Left ventricle myocardium inferior (tissue), 1 donor: ENCODE measurements around the gene DCUN1D4. TPM values are rescaled to one million over a fixed set of nuclear protein-coding genes. Genes with fewer than 3 reads are reported as not detected.

ENCODE experiments used
- DNase-seq: peaks from one replicate; pipeline ENCODE4 v3.0.0-alpha.2; 2020
- H3K27ac ChIP-seq: fragments of 200-600 bp; replicated peaks from 2 replicates; pipeline ENCODE4 v1.8.0; 2021
- H3K27me3 ChIP-seq: fragments of 200-600 bp; 2 replicates; pipeline ENCODE4 v1.8.0; 2021; ENCODE audit warnings: low read depth
- H3K36me3 ChIP-seq: fragments of 200-600 bp; 2 replicates; pipeline ENCODE4 v1.8.0; 2021
- H3K4me1 ChIP-seq: fragments of 200-600 bp; 2 replicates; pipeline ENCODE4 v1.8.0; 2021
- H3K4me3 ChIP-seq: fragments of 200-600 bp; 2 replicates; pipeline ENCODE4 v1.8.0; 2021; ENCODE audit warnings: mild to moderate bottlenecking, moderate library complexity
- H3K9me3 ChIP-seq: fragments of 200-600 bp; replicated peaks from 2 replicates; pipeline ENCODE4 v1.8.0; 2021
- CTCF ChIP-seq: fragments of 200-600 bp; IDR thresholded peaks from 2 replicates; pipeline ENCODE4 v1.8.0; 2021; ENCODE audit warnings: antibody characterized with exemption, mild to moderate bottlenecking, borderline replicate concordance
- intact Hi-C: fragments of 100-400 bp; cut with micrococcal nuclease; formaldehyde crosslinking; loops from one replicate; pipeline ENCODE4 v1.11.0; 2022
- long read RNA-seq: library from polyadenylated mRNA; unstranded; transcript quantifications from one replicate; pipeline ENCODE4 v2.0.0, GENCODE V29; 2021
- total RNA-seq: library from RNA; stranded (reverse); fragmentation: NEBNext Ultra II Directional; extraction: Animal tissue kit (Norgen Biotek cat#: 25700); gene quantifications from one replicate; pipeline ENCODE4 v1.2.1, GENCODE V29; 2021
- donor health status: DM: no; HTN: yes; CAD: no; lungs with severe emphysema.

Gene DCUN1D4
- total RNA-seq = 45.0 TPM
- long read RNA-seq, full-length matches to known transcripts = 49 of 57 reads
- long read RNA-seq, partial matches to known transcripts = 1 of 57 reads
- long read RNA-seq, other reads (novel, unspliced or antisense) = 7 of 57 reads

GRCh38 chr4:51842554-51843308 is at the start of gene DCUN1D4:
TSS of gene DCUN1D4 (plus strand) at chr4:51843153. CDS start at chr4:51843243, 90 bp downstream.
- Histone ChIP-seq H3K36me3 (no peaks in the 10 kb centered on the region), H3K4me1 (peaks cover 37% of the 10 kb centered on the region), H3K27ac (peak within 1 kb of the TSS; percentile 95), H3K4me3 (peak within 1 kb of the TSS; percentile 79), H3K9me3 (no peaks in the 10 kb centered on the region), H3K27me3 (no peaks in the 10 kb centered on the region)
- TF ChIP-seq CTCF = peak; percentile 61
- intact Hi-C loops = loop anchor here (5.0 to 10.0 kb wide), 2 partner anchors 52 to 190 kb away; no protein-coding TSS in a partner anchor
- peak; percentile 100 for DNase-seq

GRCh38 chr4:51820443-51821234 is 22.3 kb upstream of the DCUN1D4 start:
- Histone ChIP-seq H3K27me3 (no peaks in the 10 kb centered on the region), H3K4me1 (no peaks in the 10 kb centered on the region), H3K36me3 (no peaks in the 10 kb centered on the region), H3K4me3 (no peak overlapping the region), H3K27ac (no peak overlapping the region), H3K9me3 (peaks cover 49% of the 10 kb centered on the region)
- DNase-seq = no peak
- intact Hi-C loops = no loop called here
- no peak for TF ChIP-seq CTCF

- peaks cover 9% of the 10 kb centered on the region for H3K27me3 ChIP-seq
- intact Hi-C loops = no loop called here
- TF ChIP-seq CTCF = no peak
Measured at GRCh38 chr4:51825341-51825740, 17.6 kb upstream of the DCUN1D4 start.

GRCh38 chr4:51830156-51830720 is 12.7 kb upstream of the DCUN1D4 start:
- no peaks in the 10 kb centered on the region for H3K4me1 ChIP-seq
- TF ChIP-seq CTCF = no peak
- peaks cover 9% of the 10 kb centered on the region for H3K27me3 ChIP-seq
- intact Hi-C loops = no loop called here
- H3K4me3 ChIP-seq = no peak overlapping the region
- no peak overlapping the region for H3K27ac ChIP-seq
- no peak for DNase-seq
- no peaks in the 10 kb centered on the region for H3K9me3 ChIP-seq
- no peaks in the 10 kb centered on the region for H3K36me3 ChIP-seq

More at GRCh38 chr4:51825341-51825740, 17.6 kb upstream of the DCUN1D4 start:
- H3K4me1 ChIP-seq = no peaks in the 10 kb centered on the region
- peaks cover 26% of the 10 kb centered on the region for H3K9me3 ChIP-seq
- no peak overlapping the region for H3K4me3 ChIP-seq
- DNase-seq = no peak
- no peak overlapping the region for H3K27ac ChIP-seq
- no peaks in the 10 kb centered on the region for H3K36me3 ChIP-seq

- H3K36me3 ChIP-seq = no peaks in the 10 kb centered on the region
- H3K27ac ChIP-seq = no peak overlapping the region
- peaks cover 9% of the 10 kb centered on the region for H3K27me3 ChIP-seq
- no peak overlapping the region for H3K4me3 ChIP-seq
- intact Hi-C loops = no loop called here
- TF ChIP-seq CTCF = peak; percentile 80
- DNase-seq = peak; percentile 64
- H3K9me3 ChIP-seq = no peaks in the 10 kb centered on the region
- H3K4me1 ChIP-seq = no peaks in the 10 kb centered on the region
Measured at GRCh38 chr4:51831133-51831532, 11.8 kb upstream of the DCUN1D4 start.
